Mesenchymal stem cell (in vitro differentiated cells and primary cell): ENCODE data around the gene GOLGA6L1.
"Not testable (repeated sequence)": the region's sequence is repeated elsewhere in the genome, so short reads cannot be mapped to it uniquely, and the experiment has no call there.

Source experiments
- DNase-seq: peaks from one replicate; pipeline ENCODE4 v3.0.0-alpha.2; 2013
- H2AFZ ChIP-seq: one replicate; pipeline ENCODE4 v1.6.1; 2013; ENCODE audit warnings: low read depth, mild to moderate bottlenecking, control low read depth, inconsistent platforms, low read length, moderate library complexity
- H2AK5ac ChIP-seq: 2 replicates; pipeline ENCODE4 v1.6.1; 2013; ENCODE audit warnings: low read length, moderate library complexity, mild to moderate bottlenecking, inconsistent platforms; ENCODE audit not compliant: severe bottlenecking
- H2BK120ac ChIP-seq: one replicate; pipeline ENCODE4 v1.6.1; 2013; ENCODE audit warnings: low read depth, mild to moderate bottlenecking, inconsistent platforms, low read length, moderate library complexity
- H2BK12ac ChIP-seq, 2 experiments: one replicate each; pipeline ENCODE4 v1.6.1; 2013; ENCODE audit warnings: inconsistent platforms in 2 of 2, low read length in 2 of 2, mild to moderate bottlenecking in 2 of 2, moderate library complexity in 2 of 2, control low read depth in 1 of 2
- H2BK15ac ChIP-seq: one replicate; pipeline ENCODE4 v1.6.1; 2013; ENCODE audit warnings: mild to moderate bottlenecking, low read depth, inconsistent platforms; ENCODE audit not compliant: poor library complexity, severe bottlenecking
- H2BK5ac ChIP-seq: 2 replicates; pipeline ENCODE4 v1.6.1; 2013; ENCODE audit warnings: low read depth, mild to moderate bottlenecking, low read length, control low read depth, inconsistent platforms; ENCODE audit not compliant: poor library complexity, severe bottlenecking
- H3K14ac ChIP-seq, 2 experiments: one replicate each; pipeline ENCODE4 v1.6.1; 2013; ENCODE audit warnings: inconsistent platforms in 2 of 2, low read length in 2 of 2, control low read depth in 1 of 2, mild to moderate bottlenecking in 1 of 2, moderate library complexity in 1 of 2
- H3K18ac ChIP-seq, 2 experiments: one replicate each; pipeline ENCODE4 v1.6.1; 2013; ENCODE audit warnings: inconsistent platforms in 2 of 2, low read length in 2 of 2, control low read depth in 1 of 2, low read depth in 1 of 2, mild to moderate bottlenecking in 1 of 2
- H3K23ac ChIP-seq, 2 experiments: one replicate each; pipeline ENCODE4 v1.6.1; 2013; ENCODE audit warnings: inconsistent platforms in 2 of 2, low read length in 2 of 2, mild to moderate bottlenecking in 2 of 2, moderate library complexity in 2 of 2, control low read depth in 1 of 2
- H3K27ac ChIP-seq: 2 replicates; pipeline ENCODE4 v1.5.1; 2013; ENCODE audit warnings: mild to moderate bottlenecking, moderate library complexity, low read length, control low read depth, inconsistent platforms; ENCODE audit not compliant: poor library complexity, severe bottlenecking
- H3K27me3 ChIP-seq, 2 experiments: 2 replicates each; pipeline versions ENCODE4 v1.6.1 to v1.7.0; 2013; ENCODE audit warnings: low read length in 2 of 2, mild to moderate bottlenecking in 2 of 2, moderate library complexity in 2 of 2, control low read depth in 1 of 2, inconsistent platforms in 1 of 2; ENCODE audit not compliant: control insufficient read depth in 1 of 2, insufficient read depth in 1 of 2
- H3K36me3 ChIP-seq, 2 experiments: 2 replicates each; pipeline versions ENCODE4 v1.6.1 to v1.7.0; 2013; ENCODE audit warnings: low read length in 2 of 2, control low read depth in 1 of 2, inconsistent platforms in 1 of 2, low read depth in 1 of 2, mild to moderate bottlenecking in 1 of 2; ENCODE audit not compliant: insufficient read depth in 2 of 2, control insufficient read depth in 1 of 2
- H3K4ac ChIP-seq, 2 experiments: one replicate each; pipeline ENCODE4 v1.6.1; 2013; ENCODE audit warnings: inconsistent platforms in 2 of 2, low read length in 2 of 2, mild to moderate bottlenecking in 2 of 2, moderate library complexity in 2 of 2, control low read depth in 1 of 2, low read depth in 1 of 2
- H3K4me1 ChIP-seq: 2 replicates; pipeline ENCODE4 v1.6.1; 2013; ENCODE audit warnings: low read depth, low read length, control low read depth; ENCODE audit not compliant: control insufficient read depth, insufficient read depth
- H3K4me2 ChIP-seq: 2 replicates; pipeline ENCODE4 v1.6.1; 2013; ENCODE audit warnings: low read length, mild to moderate bottlenecking, inconsistent platforms; ENCODE audit not compliant: poor library complexity, severe bottlenecking
- H3K4me3 ChIP-seq, 2 experiments: 2 replicates each; pipeline versions ENCODE4 v1.5.1 to v1.7.0; 2013; ENCODE audit warnings: low read length in 2 of 2, mild to moderate bottlenecking in 2 of 2, control low read depth in 1 of 2, low read depth in 1 of 2; ENCODE audit not compliant: insufficient read depth in 1 of 2
- H3K79me1 ChIP-seq: replicated peaks from 2 replicates; pipeline ENCODE4 v1.6.1; 2013; ENCODE audit warnings: mild to moderate bottlenecking, control low read depth, low read length, inconsistent platforms; ENCODE audit not compliant: poor library complexity, severe bottlenecking
- H3K9ac ChIP-seq: 2 replicates; pipeline ENCODE4 v1.7.0; 2013; ENCODE audit warnings: mild to moderate bottlenecking, low read length, moderate library complexity
- H3K9me3 ChIP-seq: 2 replicates; pipeline ENCODE4 v1.7.0; 2013; ENCODE audit warnings: mild to moderate bottlenecking, low read length; ENCODE audit not compliant: control insufficient read depth
- H4K8ac ChIP-seq: one replicate; pipeline ENCODE4 v1.6.1; 2013; ENCODE audit warnings: inconsistent platforms, mild to moderate bottlenecking, low read length, moderate library complexity
- H4K91ac ChIP-seq: one replicate; pipeline ENCODE4 v1.6.1; 2013; ENCODE audit warnings: mild to moderate bottlenecking, low read length, inconsistent platforms
- WGBS: methylation state at CpG from one replicate; pipeline ENCODE4 v1.1.7; 2013; ENCODE audit warnings: mixed read lengths; 5-methylcytosine and 5-hydroxymethylcytosine counted together

Gene GOLGA6L1

DNA sequence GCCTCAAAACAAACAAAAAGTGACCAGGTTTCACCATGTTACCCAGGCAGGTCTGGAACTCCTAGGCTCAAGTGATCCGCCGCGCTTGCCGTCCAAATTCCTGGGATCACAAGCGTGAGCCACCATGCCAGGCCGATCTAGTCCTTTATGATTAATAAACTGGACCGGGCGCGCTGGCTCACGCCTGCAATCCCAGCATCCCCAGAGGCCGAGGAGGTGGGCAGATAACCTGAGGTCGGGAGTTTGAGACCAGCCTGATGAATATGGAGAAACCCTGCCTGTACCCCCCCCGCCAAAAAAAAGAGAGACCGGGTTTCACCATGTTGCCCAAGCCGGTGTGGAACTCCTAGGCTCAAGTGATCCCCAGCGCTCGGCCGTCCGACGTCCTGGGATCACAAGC, 40.1 kb upstream of the GOLGA6L1 start:
- WGBS: 95% methylated on average over 12 of the region's 20 CpGs
- H3K23ac ChIP-seq, H3K4me2 ChIP-seq, DNase-seq, H3K14ac ChIP-seq, H3K27me3 ChIP-seq, H2BK120ac ChIP-seq, H2AK5ac ChIP-seq, H3K36me3 ChIP-seq, H4K8ac ChIP-seq, H2BK12ac ChIP-seq, H3K9ac ChIP-seq, H3K18ac ChIP-seq, H3K79me1 ChIP-seq, H4K91ac ChIP-seq, H2AFZ ChIP-seq, H3K4ac ChIP-seq, H2BK15ac ChIP-seq, H3K9me3 ChIP-seq, H3K4me3 ChIP-seq, H2BK5ac ChIP-seq, H3K27ac ChIP-seq, H3K4me1 ChIP-seq: not testable (repeated sequence)

DNA sequence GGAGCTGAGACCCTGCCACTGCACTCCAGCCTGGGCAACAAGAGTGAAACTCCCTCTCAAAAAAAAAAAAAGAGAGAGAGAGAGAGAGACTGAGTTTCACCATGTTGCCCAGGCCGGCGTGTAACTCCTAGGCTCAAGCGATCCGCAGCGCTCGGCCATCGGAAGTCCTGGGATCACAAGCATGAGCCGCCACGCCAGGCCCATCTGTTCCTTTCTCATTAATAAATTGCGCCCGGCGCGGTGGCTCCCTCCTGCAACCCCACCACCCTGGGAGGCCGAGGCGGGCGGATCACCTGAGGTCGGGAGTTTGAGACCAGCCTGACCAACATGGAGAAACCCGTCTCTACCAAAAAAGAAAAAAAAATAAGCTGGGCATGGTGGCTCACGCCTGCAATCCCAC, 39.0 kb upstream of the GOLGA6L1 start:
- not testable (repeated sequence) for H2AFZ ChIP-seq, H3K79me1 ChIP-seq, H3K27me3 ChIP-seq, H3K9ac ChIP-seq, H3K36me3 ChIP-seq, H3K27ac ChIP-seq, H3K4ac ChIP-seq, H3K4me3 ChIP-seq, H3K14ac ChIP-seq, H3K9me3 ChIP-seq, H2BK15ac ChIP-seq, H4K91ac ChIP-seq, H3K18ac ChIP-seq, H4K8ac ChIP-seq, H2BK120ac ChIP-seq, H2AK5ac ChIP-seq, DNase-seq, H2BK12ac ChIP-seq, H3K23ac ChIP-seq, H3K4me1 ChIP-seq, H3K4me2 ChIP-seq, H2BK5ac ChIP-seq
- 87% methylated on average over 17 of the region's 19 CpGs for WGBS

GRCh38 chr15:23174609-23175140, 38.1 kb upstream of the GOLGA6L1 start:
- H3K14ac ChIP-seq, H3K4ac ChIP-seq, H3K9ac ChIP-seq, H2BK120ac ChIP-seq, H4K8ac ChIP-seq, DNase-seq, H3K18ac ChIP-seq, H2AFZ ChIP-seq, H2BK12ac ChIP-seq, H3K9me3 ChIP-seq, H3K36me3 ChIP-seq, H2BK5ac ChIP-seq, H3K4me2 ChIP-seq, H3K4me3 ChIP-seq, H3K79me1 ChIP-seq, H2AK5ac ChIP-seq, H2BK15ac ChIP-seq, H3K23ac ChIP-seq, H3K4me1 ChIP-seq, H3K27ac ChIP-seq, H3K27me3 ChIP-seq, H4K91ac ChIP-seq: not testable (repeated sequence)
- WGBS: 64% methylated on average over 1 of the region's 11 CpGs

- not testable (repeated sequence) for H3K14ac ChIP-seq, H4K91ac ChIP-seq, DNase-seq, H3K18ac ChIP-seq, H2AK5ac ChIP-seq, H2BK5ac ChIP-seq, H3K4me1 ChIP-seq, H3K4me3 ChIP-seq, H3K9ac ChIP-seq, H2BK15ac ChIP-seq, H2BK120ac ChIP-seq, H3K36me3 ChIP-seq, H3K27ac ChIP-seq, H3K23ac ChIP-seq, H4K8ac ChIP-seq, H3K4ac ChIP-seq, H3K27me3 ChIP-seq, H3K4me2 ChIP-seq, H3K9me3 ChIP-seq, H3K79me1 ChIP-seq, H2BK12ac ChIP-seq, H2AFZ ChIP-seq
- no CpG with 5 or more reads among the region's 6 CpGs for WGBS
These were observed 3.8 kb downstream of the GOLGA6L1 start for GRCh38 chr15:23132787-23133186.
